Retinal pigment epithelial cell (primary cell): Measurements from ENCODE around the gene ERBB4.
A peak's percentile ranks its signal among the peaks of the same experiment; 100 is the strongest.

ENCODE experiments used
- DNase-seq: peaks from one replicate; pipeline ENCODE4 v3.0.0-alpha.2; 2010; ENCODE audit warnings: low read depth
- H3K4me3 ChIP-seq: 2 replicates; pipeline ENCODE4 v1.5.1; 2011; ENCODE audit warnings: mild to moderate bottlenecking, low read length, control low read depth, moderate library complexity
- TF ChIP-seq, protein P1 (sequence below): conservative IDR thresholded peaks from 2 replicates; pipeline ENCODE4 v1.5.1; 2011; ENCODE audit warnings: low read depth, low read length, control low read depth, inconsistent platforms

Gene ERBB4

GRCh38 chr2:211868996-211869533 is 669.5 kb downstream of the ERBB4 start:
- no peak for DNase-seq
- no peak overlapping the region for H3K4me3 ChIP-seq
- TF ChIP-seq, protein P1, sequence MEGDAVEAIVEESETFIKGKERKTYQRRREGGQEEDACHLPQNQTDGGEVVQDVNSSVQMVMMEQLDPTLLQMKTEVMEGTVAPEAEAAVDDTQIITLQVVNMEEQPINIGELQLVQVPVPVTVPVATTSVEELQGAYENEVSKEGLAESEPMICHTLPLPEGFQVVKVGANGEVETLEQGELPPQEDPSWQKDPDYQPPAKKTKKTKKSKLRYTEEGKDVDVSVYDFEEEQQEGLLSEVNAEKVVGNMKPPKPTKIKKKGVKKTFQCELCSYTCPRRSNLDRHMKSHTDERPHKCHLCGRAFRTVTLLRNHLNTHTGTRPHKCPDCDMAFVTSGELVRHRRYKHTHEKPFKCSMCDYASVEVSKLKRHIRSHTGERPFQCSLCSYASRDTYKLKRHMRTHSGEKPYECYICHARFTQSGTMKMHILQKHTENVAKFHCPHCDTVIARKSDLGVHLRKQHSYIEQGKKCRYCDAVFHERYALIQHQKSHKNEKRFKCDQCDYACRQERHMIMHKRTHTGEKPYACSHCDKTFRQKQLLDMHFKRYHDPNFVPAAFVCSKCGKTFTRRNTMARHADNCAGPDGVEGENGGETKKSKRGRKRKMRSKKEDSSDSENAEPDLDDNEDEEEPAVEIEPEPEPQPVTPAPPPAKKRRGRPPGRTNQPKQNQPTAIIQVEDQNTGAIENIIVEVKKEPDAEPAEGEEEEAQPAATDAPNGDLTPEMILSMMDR = no peak

GRCh38 chr2:211867845-211868451 is 670.7 kb downstream of the ERBB4 start:
- TF ChIP-seq, protein P1 = no peak
- no peak for DNase-seq

GRCh38 chr2:211864328-211864727 is 674.3 kb downstream of the ERBB4 start:
- TF ChIP-seq, protein P1 = no peak
- DNase-seq = no peak
- no peak overlapping the region for H3K4me3 ChIP-seq

More at GRCh38 chr2:211867845-211868451, 670.7 kb downstream of the ERBB4 start:
- H3K4me3 ChIP-seq = no peak overlapping the region

DNA sequence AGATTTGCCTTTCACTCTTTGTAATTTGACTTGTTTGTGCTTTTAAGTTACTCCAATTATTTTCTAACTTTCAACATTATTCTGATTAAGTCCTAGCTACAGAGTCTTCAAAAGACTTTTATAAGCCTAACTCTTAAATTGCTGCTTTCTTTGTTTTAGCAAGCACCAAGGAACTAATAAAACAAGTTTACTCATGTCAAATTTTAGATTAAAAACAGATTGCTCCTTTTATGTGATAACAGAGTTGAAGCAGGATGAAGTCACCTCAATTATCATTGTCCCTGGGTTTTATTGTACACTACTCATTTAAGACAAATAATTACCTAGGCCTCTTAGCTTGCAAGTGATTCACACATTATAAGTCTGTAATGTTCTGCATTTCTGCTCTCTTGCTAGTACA is 678.4 kb downstream of the ERBB4 start:
- no peak overlapping the region for H3K4me3 ChIP-seq
- no peak for DNase-seq
- TF ChIP-seq, protein P1 = no peak

- DNase-seq = no peak
- TF ChIP-seq, protein P1 = no peak
- H3K4me3 ChIP-seq = no peak overlapping the region
These were observed 683.8 kb downstream of the ERBB4 start for GRCh38 chr2:211854832-211855231.

GRCh38 chr2:211846714-211847113 is 691.9 kb downstream of the ERBB4 start:
- no peak for DNase-seq
- TF ChIP-seq, protein P1 = no peak
- H3K4me3 ChIP-seq = no peak overlapping the region

DNA sequence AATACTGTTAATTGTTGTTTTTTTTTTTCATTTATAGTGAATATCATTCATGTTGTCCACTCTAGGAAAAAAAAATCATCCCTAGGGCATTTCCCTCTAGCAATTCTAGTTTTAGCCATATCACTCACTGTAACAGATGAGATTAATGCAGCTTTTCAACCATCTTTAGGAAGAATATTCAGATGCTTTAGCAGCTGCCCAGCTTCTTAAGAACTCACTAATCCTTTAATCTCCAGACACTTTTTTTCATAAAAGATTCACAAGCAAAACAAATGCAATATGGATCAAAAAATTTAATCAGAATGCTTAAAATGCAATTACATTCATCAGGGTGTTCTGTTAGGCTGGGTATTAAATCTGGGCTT is 692.6 kb downstream of the ERBB4 start:
- DNase-seq = peak; percentile 41
- TF ChIP-seq, protein P1 = no peak
- H3K4me3 ChIP-seq = no peak overlapping the region
